ENCODE measurements around the gene MICAL2. TPM values are rescaled to one million over a fixed set of nuclear protein-coding genes. Genes with fewer than 3 reads are reported as not detected.

The MICAL2 gene
- total RNA-seq, 2 donors from 2014 or later: 1.5 to 1.9 TPM

GRCh38 chr11:12183827-12184620 is 73.6 kb downstream of the MICAL2 start:
- H3K4me1 Mint-ChIP-seq: peaks cover 20% of the 10 kb centered on the region
- Histone ChIP-seq H3K9ac (ENCODE audit: extremely low read depth, low read length, poor library complexity, severe bottlenecking) (no peak overlapping the region), H3K27ac (ENCODE audit: low read depth, low read length) (no peak overlapping the region)

GRCh38 chr11:12184699-12185098 is 74.3 kb downstream of the MICAL2 start:
- Mint-ChIP-seq H3K27ac (no peak overlapping the region), H3K4me1 (peaks cover 15% of the 10 kb centered on the region)
- peaks cover 17% of the 10 kb centered on the region for H3K4me1 ChIP-seq (ENCODE audit: control insufficient read depth, insufficient read depth, low read length)

More at GRCh38 chr11:12183827-12184620, 73.6 kb downstream of the MICAL2 start:
- Mint-ChIP-seq H3K36me3 (ENCODE audit: low read depth) (no peaks in the 10 kb centered on the region), H3K27ac (no peak overlapping the region), H3K4me3 (no peak overlapping the region), H3K27me3 (ENCODE audit: insufficient read depth) (no peaks in the 10 kb centered on the region), H3K9me3 (no peaks in the 10 kb centered on the region)
- Histone ChIP-seq H3K27me3 (ENCODE audit: control insufficient read depth, insufficient read depth, low read length, poor library complexity, severe bottlenecking) (no peaks in the 10 kb centered on the region), H3K4me3 (ENCODE audit: low read length) (no peak overlapping the region), H3K36me3 (ENCODE audit: control insufficient read depth, insufficient read depth, low read length) (no peaks in the 10 kb centered on the region), H3K9me3 (ENCODE audit: control insufficient read depth, low read length) (no peaks in the 10 kb centered on the region), H3K4me1 (ENCODE audit: control insufficient read depth, insufficient read depth, low read length) (peaks cover 17% of the 10 kb centered on the region)
- WGBS, 2 experiments (ENCODE audit: insufficient coverage in 1 of 2, insufficient read length in 1 of 2): 91 to 95% methylated on average over 9 to 12 of the region's 12 CpGs
- no peak for DNase-seq
- TF ChIP-seq, protein P1, sequence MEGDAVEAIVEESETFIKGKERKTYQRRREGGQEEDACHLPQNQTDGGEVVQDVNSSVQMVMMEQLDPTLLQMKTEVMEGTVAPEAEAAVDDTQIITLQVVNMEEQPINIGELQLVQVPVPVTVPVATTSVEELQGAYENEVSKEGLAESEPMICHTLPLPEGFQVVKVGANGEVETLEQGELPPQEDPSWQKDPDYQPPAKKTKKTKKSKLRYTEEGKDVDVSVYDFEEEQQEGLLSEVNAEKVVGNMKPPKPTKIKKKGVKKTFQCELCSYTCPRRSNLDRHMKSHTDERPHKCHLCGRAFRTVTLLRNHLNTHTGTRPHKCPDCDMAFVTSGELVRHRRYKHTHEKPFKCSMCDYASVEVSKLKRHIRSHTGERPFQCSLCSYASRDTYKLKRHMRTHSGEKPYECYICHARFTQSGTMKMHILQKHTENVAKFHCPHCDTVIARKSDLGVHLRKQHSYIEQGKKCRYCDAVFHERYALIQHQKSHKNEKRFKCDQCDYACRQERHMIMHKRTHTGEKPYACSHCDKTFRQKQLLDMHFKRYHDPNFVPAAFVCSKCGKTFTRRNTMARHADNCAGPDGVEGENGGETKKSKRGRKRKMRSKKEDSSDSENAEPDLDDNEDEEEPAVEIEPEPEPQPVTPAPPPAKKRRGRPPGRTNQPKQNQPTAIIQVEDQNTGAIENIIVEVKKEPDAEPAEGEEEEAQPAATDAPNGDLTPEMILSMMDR (conservative IDR thresholded peaks at IDR 0.05): no peak

GRCh38 chr11:12185106-12185690 is 74.8 kb downstream of the MICAL2 start:
- no peaks in the 10 kb centered on the region for H3K27me3 ChIP-seq (ENCODE audit: control insufficient read depth, insufficient read depth, low read length, poor library complexity, severe bottlenecking)
- H3K4me1 ChIP-seq (ENCODE audit: control insufficient read depth, insufficient read depth, low read length): peaks cover 17% of the 10 kb centered on the region
- H3K4me3 ChIP-seq (ENCODE audit: low read length): no peak overlapping the region
- no peak overlapping the region for H3K27ac ChIP-seq (ENCODE audit: low read depth, low read length)
- Mint-ChIP-seq H3K27ac (no peak overlapping the region), H3K36me3 (ENCODE audit: low read depth) (no peaks in the 10 kb centered on the region), H3K27me3 (ENCODE audit: insufficient read depth) (no peaks in the 10 kb centered on the region), H3K4me3 (no peak overlapping the region), H3K4me1 (peaks cover 15% of the 10 kb centered on the region), H3K9me3 (no peaks in the 10 kb centered on the region)
- H3K9ac ChIP-seq (ENCODE audit: extremely low read depth, low read length, poor library complexity, severe bottlenecking): no peak overlapping the region
- TF ChIP-seq, protein P1 (conservative IDR thresholded peaks at IDR 0.05): no peak
- H3K9me3 ChIP-seq (ENCODE audit: control insufficient read depth, low read length): no peaks in the 10 kb centered on the region
- 93% methylated on average over 2 to 3 of the region's 3 CpGs for WGBS, 2 experiments (ENCODE audit: insufficient coverage in 1 of 2, insufficient read length in 1 of 2)
- no peaks in the 10 kb centered on the region for H3K36me3 ChIP-seq (ENCODE audit: control insufficient read depth, insufficient read depth, low read length)
- DNase-seq: no peak

More at GRCh38 chr11:12184699-12185098, 74.3 kb downstream of the MICAL2 start:
- H3K9me3 ChIP-seq (ENCODE audit: control insufficient read depth, low read length): no peaks in the 10 kb centered on the region
- no peaks in the 10 kb centered on the region for H3K27me3 ChIP-seq (ENCODE audit: control insufficient read depth, insufficient read depth, low read length, poor library complexity, severe bottlenecking)
- no peaks in the 10 kb centered on the region for H3K36me3 ChIP-seq (ENCODE audit: control insufficient read depth, insufficient read depth, low read length)
- H3K4me3 ChIP-seq (ENCODE audit: low read length): no peak overlapping the region
- Mint-ChIP-seq H3K27me3 (ENCODE audit: insufficient read depth) (no peaks in the 10 kb centered on the region), H3K9me3 (no peaks in the 10 kb centered on the region), H3K4me3 (no peak overlapping the region), H3K36me3 (ENCODE audit: low read depth) (no peaks in the 10 kb centered on the region)
- DNase-seq: no peak
- 100% methylated on average over 1 of the region's 1 CpG; no CpG with 5 or more reads in 1 of the 2 experiments for WGBS, 2 experiments (ENCODE audit: insufficient coverage in 1 of 2, insufficient read length in 1 of 2)
- H3K9ac ChIP-seq (ENCODE audit: extremely low read depth, low read length, poor library complexity, severe bottlenecking): no peak overlapping the region
- H3K27ac ChIP-seq (ENCODE audit: low read depth, low read length): no peak overlapping the region
- TF ChIP-seq, protein P1 (conservative IDR thresholded peaks at IDR 0.05): no peak
